ENCODE data around the gene CYTH1. TPM values are rescaled to one million over a fixed set of nuclear protein-coding genes. Genes with fewer than 3 reads are reported as not detected.

CYTH1 gene
- polyA plus RNA-seq, 1 donor from 2014 or later: 120 TPM

DNA sequence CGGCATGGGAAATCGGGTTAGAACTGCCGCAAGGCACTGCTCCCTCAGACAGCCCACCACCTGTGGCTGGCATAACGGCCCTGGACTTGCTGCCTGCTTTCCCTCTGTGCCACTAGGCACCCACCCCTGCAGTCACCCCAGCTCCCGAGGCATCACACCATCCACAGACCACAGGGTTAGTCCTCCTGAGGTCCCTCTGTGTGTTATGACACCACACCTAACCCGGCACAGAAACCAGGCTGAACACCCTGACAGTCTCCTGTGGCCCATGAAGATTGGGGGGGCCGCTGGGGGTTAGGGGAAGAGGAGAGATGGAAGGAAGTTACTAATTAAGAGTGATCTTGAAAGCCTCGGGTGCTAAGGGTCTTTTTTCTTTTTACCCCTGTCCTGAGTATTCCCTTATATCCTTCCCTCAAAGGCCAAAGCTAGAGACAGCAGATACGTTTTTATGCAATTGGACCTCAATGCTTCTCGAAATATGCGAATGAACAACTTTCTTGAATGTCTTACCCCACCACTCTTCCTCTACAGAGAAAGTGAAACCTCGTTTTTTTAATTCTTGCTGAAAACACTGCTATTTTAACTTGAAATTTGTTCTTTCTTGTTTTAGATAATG, 7.0 kb downstream of the CYTH1 start:
- H3K9ac ChIP-seq (ENCODE audit: low read length): no peak overlapping the region
- TF ChIP-seq, protein P1, sequence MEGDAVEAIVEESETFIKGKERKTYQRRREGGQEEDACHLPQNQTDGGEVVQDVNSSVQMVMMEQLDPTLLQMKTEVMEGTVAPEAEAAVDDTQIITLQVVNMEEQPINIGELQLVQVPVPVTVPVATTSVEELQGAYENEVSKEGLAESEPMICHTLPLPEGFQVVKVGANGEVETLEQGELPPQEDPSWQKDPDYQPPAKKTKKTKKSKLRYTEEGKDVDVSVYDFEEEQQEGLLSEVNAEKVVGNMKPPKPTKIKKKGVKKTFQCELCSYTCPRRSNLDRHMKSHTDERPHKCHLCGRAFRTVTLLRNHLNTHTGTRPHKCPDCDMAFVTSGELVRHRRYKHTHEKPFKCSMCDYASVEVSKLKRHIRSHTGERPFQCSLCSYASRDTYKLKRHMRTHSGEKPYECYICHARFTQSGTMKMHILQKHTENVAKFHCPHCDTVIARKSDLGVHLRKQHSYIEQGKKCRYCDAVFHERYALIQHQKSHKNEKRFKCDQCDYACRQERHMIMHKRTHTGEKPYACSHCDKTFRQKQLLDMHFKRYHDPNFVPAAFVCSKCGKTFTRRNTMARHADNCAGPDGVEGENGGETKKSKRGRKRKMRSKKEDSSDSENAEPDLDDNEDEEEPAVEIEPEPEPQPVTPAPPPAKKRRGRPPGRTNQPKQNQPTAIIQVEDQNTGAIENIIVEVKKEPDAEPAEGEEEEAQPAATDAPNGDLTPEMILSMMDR (IDR thresholded peaks at IDR 0.05; ENCODE audit: poor library complexity, severe bottlenecking): no peak
- no peak for TF ChIP-seq EZH2 (IDR thresholded peaks at IDR 0.05; ENCODE audit: borderline replicate concordance, insufficient read depth, low read length, poor library complexity, severe bottlenecking)
- TF ChIP-seq TAF1 (IDR thresholded peaks at IDR 0.05; ENCODE audit: low read depth): no peak
- no peak for TF ChIP-seq EP300 (conservative IDR thresholded peaks at IDR 0.05; ENCODE audit: poor library complexity, severe bottlenecking)
- no peak for TF ChIP-seq RAD21 (conservative IDR thresholded peaks at IDR 0.05)
- no peak for TF ChIP-seq POLR2AphosphoS5 (IDR thresholded peaks at IDR 0.05)
- no peak for TF ChIP-seq SMC3 (conservative IDR thresholded peaks at IDR 0.05; ENCODE audit: poor library complexity)
- TF ChIP-seq MXI1 (conservative IDR thresholded peaks at IDR 0.05; ENCODE audit: poor library complexity, severe bottlenecking): no peak
- TF ChIP-seq REST (IDR thresholded peaks at IDR 0.05; ENCODE audit: borderline replicate concordance): no peak

GRCh38 chr17:78774453-78774852, 7.6 kb downstream of the CYTH1 start:
- no peaks in the 10 kb centered on the region for H3K9me3 ChIP-seq (ENCODE audit: low read length)
- H3K4me3 ChIP-seq (ENCODE audit: low read length): no peak overlapping the region
- H3K27ac ChIP-seq (ENCODE audit: low read length): no peak overlapping the region
- no peaks in the 10 kb centered on the region for H3K9me2 ChIP-seq (ENCODE audit: insufficient read depth, low read length)
- TF ChIP-seq EP300 (conservative IDR thresholded peaks at IDR 0.05; ENCODE audit: poor library complexity, severe bottlenecking) (no peak), MXI1 (conservative IDR thresholded peaks at IDR 0.05; ENCODE audit: poor library complexity, severe bottlenecking) (no peak), SMC3 (conservative IDR thresholded peaks at IDR 0.05; ENCODE audit: poor library complexity) (no peak), RAD21 (conservative IDR thresholded peaks at IDR 0.05) (no peak), REST (IDR thresholded peaks at IDR 0.05; ENCODE audit: borderline replicate concordance) (no peak), TAF1 (IDR thresholded peaks at IDR 0.05; ENCODE audit: low read depth) (no peak), EZH2 (IDR thresholded peaks at IDR 0.05; ENCODE audit: borderline replicate concordance, insufficient read depth, low read length, poor library complexity, severe bottlenecking) (no peak), POLR2AphosphoS5 (IDR thresholded peaks at IDR 0.05) (no peak)
- TF ChIP-seq, protein P1 (IDR thresholded peaks at IDR 0.05; ENCODE audit: poor library complexity, severe bottlenecking): no peak
- H3K27me3 ChIP-seq (ENCODE audit: insufficient read depth, low read depth, low read length): no peaks in the 10 kb centered on the region
- no peaks in the 10 kb centered on the region for H3K36me3 ChIP-seq (ENCODE audit: insufficient read depth, low read length)
- H3K9ac ChIP-seq (ENCODE audit: low read length): no peak overlapping the region
- H3K4me2 ChIP-seq (ENCODE audit: low read length): no peak overlapping the region
- peaks cover 10% of the 10 kb centered on the region for H3K79me2 ChIP-seq (replicated peaks; ENCODE audit: insufficient read depth, low read length)
- H2AFZ ChIP-seq (ENCODE audit: low read depth, low read length): no peak overlapping the region
- no peaks in the 10 kb centered on the region for H4K20me1 ChIP-seq (ENCODE audit: insufficient read depth)
- no peaks in the 10 kb centered on the region for H3F3A ChIP-seq (ENCODE audit: insufficient read depth, low read length, poor library complexity, severe bottlenecking)

More for the DNA sequence above, 7.0 kb downstream of the CYTH1 start:
- H3F3A ChIP-seq (ENCODE audit: insufficient read depth, low read length, poor library complexity, severe bottlenecking): no peaks in the 10 kb centered on the region
- no peak overlapping the region for H2AFZ ChIP-seq (ENCODE audit: low read depth, low read length)
- H3K36me3 ChIP-seq (ENCODE audit: insufficient read depth, low read length): no peaks in the 10 kb centered on the region
- peaks cover 17% of the 10 kb centered on the region for H3K79me2 ChIP-seq (replicated peaks; ENCODE audit: insufficient read depth, low read length)
- no peaks in the 10 kb centered on the region for H3K27me3 ChIP-seq (ENCODE audit: insufficient read depth, low read depth, low read length)
- no peaks in the 10 kb centered on the region for H4K20me1 ChIP-seq (ENCODE audit: insufficient read depth)
- no peak overlapping the region for H3K4me3 ChIP-seq (ENCODE audit: low read length)
- H3K9me2 ChIP-seq (ENCODE audit: insufficient read depth, low read length): no peaks in the 10 kb centered on the region
- H3K27ac ChIP-seq (ENCODE audit: low read length): no peak overlapping the region
- H3K4me2 ChIP-seq (ENCODE audit: low read length): no peak overlapping the region
- no peaks in the 10 kb centered on the region for H3K9me3 ChIP-seq (ENCODE audit: low read length)

Data from neural cell (in vitro differentiated cells).